K562 (cell line): ENCODE results near the gene SLC39A7. TPM values are rescaled to one million over a fixed set of nuclear protein-coding genes. Genes with fewer than 3 reads are reported as not detected.
A peak's percentile ranks its signal among the peaks of the same experiment; 100 is the strongest.

ENCODE experiments used
- ATAC-seq: fragments of 200-7000 bp; cut with Tn5 transposase; 3 replicates; pipeline ENCODE4 v1.9.1; 2020; ENCODE audit warnings: moderate library complexity
- BruUV-seq: library from RNA; stranded (reverse); fragments of 400-500 nt; replicated peaks from 2 replicates; lab custom pipeline; 2021; lab: Mats Ljungman, UMichigan
- CTCF ChIA-PET: fragments of 300-600 bp; formaldehyde crosslinking; extraction: SDS; loops from one replicate; lab custom pipeline; 2021; ENCODE audit warnings: low intra/inter-chr PET ratio; lab: Yijun Ruan, JAX
- POLR2A ChIA-PET: fragments of 300-600, 350-650 bp; sonication (Branson Sonifier 250); formaldehyde crosslinking; extraction: SDS; loops from one replicate; lab custom pipeline; 2021; ENCODE audit warnings: antibody characterized with exemption, inconsistent platforms; lab: Yijun Ruan, JAX
- DNase-seq, 4 experiments: peaks; one replicate each; pipeline versions ENCODE4 v3.0.0 to v3.0.0-alpha.2; 2011 to 2018; ENCODE audit warnings: low spot score in 3 of 4, mixed read lengths in 3 of 4; ENCODE audit errors: extremely low read depth in 1 of 4
- FAIRE-seq: peaks from 2 replicates; lab custom pipeline; 2011; peaks lifted over from hg19 to GRCh38; lab: Jason Lieb, UNC
- H2AFZ ChIP-seq: 2 replicates; pipeline ENCODE4 v1.6.0; 2011; ENCODE audit warnings: low read depth, low read length, control low read depth, inconsistent platforms
- H3K27ac ChIP-seq: fragments of 200-600 bp; 3 replicates; pipeline ENCODE4 v1.8.0; 2011; ENCODE audit warnings: low read depth, mild to moderate bottlenecking, control low read depth, inconsistent platforms, low read length, moderate library complexity, mixed read lengths; ENCODE audit errors: extremely low read depth
- H3K27me3 ChIP-seq, 2 experiments: fragments of 300-600 bp in 1 of 2; 2 replicates in 1 of 2; 3 replicates in 1 of 2; pipeline versions ENCODE4 v1.6.0 to v1.8.0; 2011; ENCODE audit warnings: inconsistent platforms in 2 of 2, low read length in 2 of 2, mild to moderate bottlenecking in 1 of 2, mixed read lengths in 1 of 2, moderate library complexity in 1 of 2; ENCODE audit not compliant: control insufficient read depth in 2 of 2, insufficient read depth in 2 of 2
- H3K36me3 ChIP-seq: fragments of 300-600 bp; 3 replicates; pipeline ENCODE4 v1.8.0; 2011; ENCODE audit warnings: mild to moderate bottlenecking, low read length, inconsistent platforms; ENCODE audit not compliant: control insufficient read depth, insufficient read depth
- H3K4me1 ChIP-seq, 2 experiments: fragments of 200-600 bp in 1 of 2; replicated peaks in 1 of 2; 2 replicates in 1 of 2; 3 replicates in 1 of 2; pipeline versions ENCODE4 v1.5.1 to v1.8.0; 2011; ENCODE audit warnings: inconsistent platforms in 2 of 2, low read length in 2 of 2, mild to moderate bottlenecking in 1 of 2, mixed read lengths in 1 of 2, moderate library complexity in 1 of 2; ENCODE audit not compliant: control insufficient read depth in 2 of 2, insufficient read depth in 2 of 2
- H3K4me2 ChIP-seq: 2 replicates; pipeline ENCODE4 v1.6.1; 2011; ENCODE audit warnings: low read length, control low read depth, inconsistent platforms, mixed read lengths; ENCODE audit not compliant: insufficient read depth
- H3K4me3 ChIP-seq: fragments of 200-600 bp; sonication (generic), shearing (Covaris generic); 2 replicates; pipeline ENCODE4 v1.5.1; 2016; ENCODE audit warnings: control low read depth, inconsistent platforms
- H3K79me2 ChIP-seq: fragments of 200-600 bp; 3 replicates; pipeline ENCODE4 v1.8.0; 2011; ENCODE audit warnings: low read length, inconsistent platforms; ENCODE audit not compliant: control insufficient read depth, insufficient read depth
- H3K9ac ChIP-seq, 2 experiments: 2 replicates each; pipeline versions ENCODE4 v1.6.0 to v1.6.1; 2011; ENCODE audit warnings: low read depth in 2 of 2, low read length in 2 of 2, control low read depth in 1 of 2, inconsistent platforms in 1 of 2, mild to moderate bottlenecking in 1 of 2, mixed read lengths in 1 of 2; ENCODE audit not compliant: insufficient read depth in 1 of 2
- H3K9me1 ChIP-seq: one replicate; pipeline ENCODE4 v1.6.0; 2011; ENCODE audit warnings: inconsistent platforms, mild to moderate bottlenecking, low read length, moderate library complexity; ENCODE audit not compliant: control insufficient read depth, insufficient read depth
- H3K9me3 ChIP-seq: replicated peaks from 2 replicates; pipeline ENCODE4 v1.5.1; 2011; ENCODE audit warnings: low read depth, low read length, inconsistent platforms; ENCODE audit not compliant: control insufficient read depth, insufficient read depth
- H4K20me1 ChIP-seq: replicated peaks from 2 replicates; pipeline ENCODE4 v1.6.1; 2011; ENCODE audit warnings: low read length, inconsistent platforms, mixed read lengths; ENCODE audit not compliant: control insufficient read depth, insufficient read depth
- BRF2 ChIP-seq: IDR thresholded peaks from 3 replicates; pipeline ENCODE4 v1.6.1; 2011; ENCODE audit warnings: borderline replicate concordance, mild to moderate bottlenecking; ENCODE audit not compliant: insufficient read length, insufficient read depth
- CTCF ChIP-seq, 3 experiments: IDR thresholded peaks in 2 of 3; conservative IDR thresholded peaks in 1 of 3; 2 replicates each; pipeline ENCODE4 v1.5.1; 2011 to 2012; ENCODE audit warnings: low read length in 3 of 3, mild to moderate bottlenecking in 3 of 3, control low read depth in 2 of 3, improper control_type of control experiment in 1 of 3, inconsistent platforms in 1 of 3, low read depth in 1 of 3, mixed read lengths in 1 of 3, moderate library complexity in 1 of 3; ENCODE audit not compliant: insufficient read depth in 2 of 3
- RAD21 ChIP-seq, 2 experiments: fragments of 250-450 bp in 1 of 2; fragments of 450-650 bp in 1 of 2; sonication (Bioruptor Pico) in 1 of 2; formaldehyde crosslinking in 1 of 2; IDR thresholded peaks in 1 of 2; conservative IDR thresholded peaks in 1 of 2; 2 replicates each; pipeline versions ENCODE4 v1.4.0 to v1.8.0; 2020 to 2022; ENCODE audit warnings: mild to moderate bottlenecking in 2 of 2, moderate library complexity in 1 of 2
- REST ChIP-seq, 2 experiments: fragments of 450-650 bp; formaldehyde crosslinking in 1 of 2; IDR thresholded peaks; 2 replicates each; pipeline versions ENCODE4 v1.4.0 to v1.6.1; 2014 to 2020; ENCODE audit warnings: mild to moderate bottlenecking in 2 of 2, borderline replicate concordance in 1 of 2, low read depth in 1 of 2
- SRSF7 ChIP-seq: fragments of 200-400 bp; formaldehyde crosslinking; optimal IDR thresholded peaks from 2 replicates; pipeline ENCODE3; 2017; ENCODE audit warnings: mild to moderate bottlenecking, low read depth, low read length
- WGBS: fragments of 100-300 bp; shearing (Covaris generic); methylation state at CpG from one replicate; pipeline ENCODE4 v1.1.6; 2016; ENCODE audit warnings: low coverage, mixed read lengths; ENCODE audit not compliant: insufficient coverage; ENCODE audit errors: missing lambda C conversion rate; 5-methylcytosine and 5-hydroxymethylcytosine counted together
- in situ Hi-C: fragments of 300-500 bp; cut with MboI; formaldehyde crosslinking; loops from 4 replicates; pipeline ENCODE4 v1.15.0; 2018; ENCODE audit warnings: inconsistent platforms, mixed read lengths
- intact Hi-C: fragments of 100-400 bp; cut with micrococcal nuclease; formaldehyde crosslinking; loops from 2 replicates; pipeline ENCODE4 v1.14.2; 2022
- polyA plus RNA-seq, 8 experiments: library from polyadenylated mRNA; depleted of rRNA in 4 of 8; stranded (reverse) in 5 of 8; unstranded in 3 of 8; fragments of >200 nt; fragmentation: Nextera tagmentation in 2 of 8; fragmentation: Illumina TruSeq in 1 of 8; extraction: Ambion mirVana in 2 of 8; extraction: Trizol in 1 of 8; gene quantifications; 2 replicates each; pipeline versions ENCODE4 v1.2.1 to v1.2.3, GENCODE V29; 2011 to 2014; ENCODE audit warnings: inconsistent platforms in 1 of 8, missing spikeins in 1 of 8
- total RNA-seq, 7 experiments: library from RNA; depleted of rRNA in 6 of 7; stranded (reverse); fragments of >200 nt in 6 of 7; fragmentation: Illumina TruSeq in 2 of 7; extraction: Trizol in 2 of 7; gene quantifications; 2 replicates each; pipeline versions ENCODE4 v1.2.1 to v1.2.3, GENCODE V29; 2011 to 2021; ENCODE audit warnings: low replicate concordance in 1 of 7

SLC39A7 gene
- total and polyA plus RNA-seq, 9 of the 15 experiments (the other 6 are each of a cell fraction or from before 2014, with no cell fraction given) = 21.7 to 169 (median 121) TPM

GRCh38 chr6:33175436-33176069 is 25.1 kb upstream of the SLC39A7 start:
- CTCF ChIA-PET = interaction anchor here (1.7 kb wide), 1 partner anchor 73 kb away, joined by 9 read pairs; no protein-coding TSS in a partner anchor

More at GRCh38 chr6:33175436-33176069, 25.1 kb upstream of the SLC39A7 start:
- no peak overlapping the region for H3K4me3 ChIP-seq
- no peak overlapping the region for H3K27ac ChIP-seq
- peaks cover 3 to 18% of the 10 kb centered on the region in 2 experiments; a peak in 4 of 5 replicates for H3K27me3 ChIP-seq
- H3K9me3 ChIP-seq = no peaks in the 10 kb centered on the region
- POLR2A ChIA-PET = interaction anchor here (1.2 to 2.7 kb wide), 2 partner anchors 12 to 162 kb away, joined by 5 to 11 read pairs; no protein-coding TSS in a partner anchor
- TF ChIP-seq SRSF7 = no peak
- TF ChIP-seq RAD21 (CRISPR knock-in tag; conservative IDR thresholded peaks at IDR 0.05 in 1 of 2, IDR thresholded peaks at IDR 0.05 in 1 of 2) = peak in 1 of 2 experiments; percentile 32; a peak in 1 of 4 replicates
- no peak for TF ChIP-seq BRF2
- TF ChIP-seq REST (IDR thresholded peaks at IDR 0.05; ENCODE audit: borderline replicate concordance) = peak; percentile 18; the same call in 1 of the 2 replicates
- TF ChIP-seq REST (CRISPR knock-in tag; IDR thresholded peaks at IDR 0.05; ENCODE audit: low read depth) = no peak
- peak; percentile 26 to 45 (median 34); a peak in 4 of 6 replicates for TF ChIP-seq CTCF (IDR thresholded peaks at IDR 0.05 in 2 of 3, conservative IDR thresholded peaks at IDR 0.05 in 1 of 3; ENCODE audit: insufficient read depth in 2 of 3, low read depth in 1 of 3, low read length in 3 of 3)
- no peak overlapping the region for H3K9ac ChIP-seq
- FAIRE-seq (no peak), DNase-seq (no peak), ATAC-seq (peak; percentile 65)
- H3K36me3 ChIP-seq = no peaks in the 10 kb centered on the region
- intact Hi-C loops = loop anchor here (2.0 kb wide), 1 partner anchor 53 kb away; no protein-coding TSS in a partner anchor
- no peaks in the 10 kb centered on the region for H3K79me2 ChIP-seq
- no peak overlapping the region for H2AFZ ChIP-seq
- 4% methylated on average over 10 of the region's 10 CpGs for WGBS
- in situ Hi-C loops = no loop called here
- no peaks in the 10 kb centered on the region for H3K9me1 ChIP-seq
- H3K4me1 ChIP-seq = no peaks in the 10 kb centered on the region
- no peak overlapping the region for H3K4me2 ChIP-seq
- no TSS peak for BruUV-seq
- H4K20me1 ChIP-seq = no peaks in the 10 kb centered on the region; the same call in 1 of the 2 replicates
